SK-N-MC (cell line): Measurements from ENCODE around the gene TEX52.

Experiments
- EZH2 ChIP-seq: fragments of 200-600 bp; sonication (generic); IDR thresholded peaks from one replicate; pipeline ENCODE4 v1.6.1; 2017; ENCODE audit warnings: antibody characterized with exemption
- FOXP2 ChIP-seq: optimal IDR thresholded peaks from 2 replicates; pipeline ENCODE3; 2011; ENCODE audit warnings: mild to moderate bottlenecking, moderate library complexity; ENCODE audit not compliant: insufficient read depth; ENCODE audit errors: extremely low read length, control extremely low read depth
- POLR2AphosphoS5 ChIP-seq: IDR thresholded peaks from 2 replicates; pipeline ENCODE4 v1.6.1; 2012; ENCODE audit warnings: mild to moderate bottlenecking, low read depth, low read length, borderline replicate concordance

- TF ChIP-seq EZH2 (no peak), POLR2AphosphoS5 (no peak), FOXP2 (no peak)
Measured at GRCh38 chr12:2853626-2854025, 3.2 kb downstream of the TEX52 start.
